ENCODE data around the gene DNAAF5.

The DNAAF5 gene

GRCh38 chr7:726084-726853 is at the start of gene DNAAF5:
TSS of gene DNAAF5 (plus strand) at chr7:726699. CDS start at chr7:726721, 22 bp downstream.
- DNase-seq, result peak; percentile 89

DNA sequence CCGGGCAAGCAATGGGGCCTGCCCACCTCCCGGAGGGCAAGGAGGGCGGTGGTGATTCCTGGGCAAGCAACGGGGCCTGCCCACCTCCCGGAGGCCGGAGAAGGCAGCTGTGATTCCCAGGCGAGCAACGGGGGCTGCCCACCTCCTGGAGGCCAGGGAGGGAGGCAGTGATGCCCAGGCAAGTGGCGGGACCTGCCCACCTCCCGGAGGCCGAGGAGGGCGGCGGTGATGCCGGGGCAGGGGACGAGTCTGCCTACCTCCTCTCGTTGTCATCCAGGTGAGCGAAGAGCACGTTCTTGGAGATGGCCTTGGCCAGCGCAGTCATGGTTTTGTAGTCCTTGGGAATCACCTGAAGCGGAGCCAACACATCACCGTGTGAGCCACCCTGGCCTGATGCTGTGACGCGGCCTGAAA is 49.5 kb upstream of the DNAAF5 start:
- no peak for DNase-seq

- DNase-seq, result peak; percentile 35
Measured at GRCh38 chr7:680411-681127, 45.9 kb upstream of the DNAAF5 start.

- DNase-seq, result no peak
Measured at GRCh38 chr7:681551-682307, 44.8 kb upstream of the DNAAF5 start.

GRCh38 chr7:682810-683209 is 43.7 kb upstream of the DNAAF5 start:
- DNase-seq, result peak; percentile 21

DNA sequence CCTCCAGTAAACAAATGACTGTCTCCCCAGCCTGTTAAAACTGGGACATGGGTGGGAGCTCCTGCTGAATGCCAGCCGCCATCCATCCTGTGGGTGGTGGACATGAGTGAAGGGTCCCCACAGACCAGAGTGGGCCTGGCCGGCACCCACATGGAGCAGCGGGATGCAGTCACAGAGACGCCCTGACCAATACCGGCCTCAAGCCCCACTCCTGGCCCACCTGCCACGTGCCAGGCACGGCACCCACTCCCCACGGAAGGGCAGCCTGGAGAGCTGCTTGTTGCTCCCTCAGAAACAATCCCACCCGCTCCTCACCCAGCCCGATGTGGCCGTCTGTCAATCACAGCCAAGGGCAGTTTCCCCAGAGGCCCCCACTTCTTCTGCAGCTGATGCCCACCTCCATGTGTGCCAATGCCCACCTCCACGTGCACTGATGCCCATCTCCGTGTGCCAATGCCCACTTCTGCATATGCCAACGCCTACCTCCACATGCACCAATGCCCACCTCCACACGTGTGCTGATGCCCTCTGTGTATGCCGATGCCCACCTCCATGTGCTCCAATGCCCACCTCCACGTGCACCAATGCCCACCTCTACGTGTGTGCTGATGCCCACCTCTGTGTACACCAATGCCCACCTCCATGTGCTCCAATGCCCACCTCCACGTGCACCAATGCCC is 42.8 kb upstream of the DNAAF5 start:
- DNase-seq, result peak; percentile 40

DNA sequence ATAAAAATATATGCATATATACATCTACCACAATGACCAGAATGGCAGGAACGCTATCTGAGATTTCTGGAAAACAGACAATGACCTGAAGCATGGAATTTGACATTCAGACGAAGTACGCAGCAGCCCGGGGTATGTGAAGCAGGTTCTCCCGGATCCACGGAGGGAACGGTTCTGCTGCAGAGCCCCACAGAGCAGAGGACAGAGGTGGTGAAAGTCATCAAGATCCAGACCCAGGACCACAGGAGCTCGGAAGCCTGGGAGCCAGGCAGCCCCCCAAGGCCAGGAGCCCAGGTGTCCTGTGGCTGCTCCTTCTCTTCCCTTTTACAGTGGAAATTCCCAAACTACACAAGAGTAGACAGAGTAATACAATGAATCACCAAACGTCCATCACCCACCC is 42.1 kb upstream of the DNAAF5 start:
- DNase-seq, result no peak

- no peak for DNase-seq
Measured at GRCh38 chr7:685540-685939, 41.0 kb upstream of the DNAAF5 start.

- DNase-seq, result peak; percentile 30
Measured at GRCh38 chr7:690478-691360, 35.8 kb upstream of the DNAAF5 start.

GRCh38 chr7:691361-692045 is 35.0 kb upstream of the DNAAF5 start:
- DNase-seq, result peak; percentile 29

- peak; percentile 37 for DNase-seq
Measured at GRCh38 chr7:693280-693679, 33.2 kb upstream of the DNAAF5 start.

DNA sequence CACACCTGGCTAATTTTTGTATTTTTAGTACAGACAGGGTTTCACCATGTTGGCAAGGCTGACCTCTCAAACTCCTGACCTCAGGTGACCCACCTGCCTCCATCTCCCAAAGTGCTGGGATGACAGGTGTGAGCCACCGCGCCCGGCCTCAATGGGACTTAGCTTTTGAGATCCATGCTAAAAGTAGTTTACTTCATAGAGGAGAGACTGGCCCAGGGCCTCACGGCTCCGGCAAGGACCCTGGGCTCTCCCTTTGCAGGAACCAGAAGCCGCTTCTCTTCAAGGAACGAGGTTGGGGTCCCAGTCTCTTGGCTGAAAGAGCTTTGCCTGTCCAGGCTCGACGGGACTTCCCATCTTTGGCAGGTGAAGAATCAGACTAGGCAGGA is 30.1 kb upstream of the DNAAF5 start:
- DNase-seq, result peak; percentile 10

DNA sequence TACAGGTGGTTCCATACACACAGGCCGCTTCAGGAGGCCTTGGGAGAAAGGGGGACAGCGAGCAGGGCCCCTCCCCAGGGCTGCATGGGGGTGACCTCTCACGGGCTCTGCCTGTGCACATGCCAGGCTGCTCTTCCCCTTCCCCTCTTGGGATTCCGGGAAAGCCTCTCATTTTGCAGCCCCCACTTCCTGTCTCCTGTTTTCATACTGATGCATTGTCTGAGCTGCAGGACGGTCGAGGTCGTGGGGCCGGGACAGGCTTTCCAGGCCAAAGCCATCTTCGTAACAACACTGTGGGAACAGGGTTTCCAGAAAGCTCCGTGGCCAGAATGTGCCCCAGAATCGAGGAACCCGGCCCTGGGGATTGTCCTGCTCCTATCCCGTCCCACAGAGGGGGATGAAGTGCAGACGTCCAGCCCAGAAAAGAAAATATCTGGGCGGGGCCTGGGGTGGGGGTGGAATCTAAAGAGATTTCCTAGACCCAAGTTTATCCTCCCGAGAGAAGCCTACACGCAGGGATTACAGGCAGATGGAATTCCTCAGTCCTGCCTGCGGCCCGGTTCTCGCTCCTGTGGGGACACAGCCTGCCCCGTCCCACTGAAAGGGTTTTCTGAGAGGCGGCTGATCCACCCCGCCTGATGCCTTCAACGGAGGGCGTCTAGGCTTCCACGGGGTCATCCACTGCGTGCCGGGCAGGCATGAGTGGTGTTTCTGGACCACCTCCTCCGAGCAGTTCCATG is 29.5 kb upstream of the DNAAF5 start:
- no peak for DNase-seq

- DNase-seq, result no peak
Measured at GRCh38 chr7:698515-699475, 27.7 kb upstream of the DNAAF5 start.

GRCh38 chr7:699476-700170 is 26.9 kb upstream of the DNAAF5 start:
- DNase-seq, result no peak

DNA sequence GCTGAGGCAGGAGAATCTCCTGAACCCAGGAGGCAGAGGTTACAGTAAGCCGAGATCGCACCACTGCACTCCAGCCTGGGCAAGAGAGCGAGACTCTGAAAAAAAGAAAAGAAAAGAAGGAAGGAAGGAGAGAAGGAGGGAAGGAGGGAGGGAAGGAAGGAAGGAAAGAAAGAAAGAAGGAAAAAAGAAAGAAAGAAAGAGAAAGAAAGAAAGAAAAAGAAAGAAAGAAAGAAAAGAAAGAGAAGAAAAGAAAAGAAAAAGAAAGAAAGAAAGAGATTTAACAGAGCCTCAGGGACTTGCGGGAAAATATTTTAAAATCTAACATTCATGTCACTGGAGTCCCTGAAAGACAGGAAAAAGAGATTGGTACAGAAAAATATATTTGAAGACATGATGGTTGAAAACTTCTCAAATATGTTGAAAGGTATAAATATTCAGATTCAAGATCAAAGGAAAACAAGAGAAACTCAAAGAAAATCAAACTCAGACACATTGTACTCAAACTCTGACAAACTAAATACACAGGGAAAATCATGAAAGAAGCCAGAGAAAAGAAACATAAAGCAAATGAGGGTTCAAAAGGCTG is 25.3 kb upstream of the DNAAF5 start:
- no peak for DNase-seq

GRCh38 chr7:703049-703448 is 23.4 kb upstream of the DNAAF5 start:
- no peak for DNase-seq

- peak; percentile 40 for DNase-seq
Measured at GRCh38 chr7:706721-707120, 19.8 kb upstream of the DNAAF5 start.

All from islet precursor cell (in vitro differentiated cells).